WTC11 (cell line): Measurements from ENCODE around the gene ADGRB2.

ENCODE experiments used
- CTCF ChIP-seq: fragments of 200-600 bp; IDR thresholded peaks from 2 replicates; pipeline ENCODE4 v1.8.0; 2022; ENCODE audit warnings: antibody characterized with exemption
- ESRRA ChIP-seq: sonication (generic); formaldehyde crosslinking; IDR thresholded peaks from 2 replicates; pipeline ENCODE4 v1.8.1; 2022; ENCODE audit warnings: mild to moderate bottlenecking, missing genetic modification reagents, borderline replicate concordance
- KAT7 ChIP-seq: sonication (generic); formaldehyde crosslinking; IDR thresholded peaks from 2 replicates; pipeline ENCODE4 v1.8.1; 2023; ENCODE audit warnings: missing genetic modification reagents, mild to moderate bottlenecking, borderline replicate concordance
- MAX ChIP-seq: sonication (generic); formaldehyde crosslinking; IDR thresholded peaks from 2 replicates; pipeline ENCODE4 v1.8.0; 2022; ENCODE audit warnings: mild to moderate bottlenecking, missing genetic modification reagents
- PRRX2 ChIP-seq: fragments of 250-450 bp; sonication (Bioruptor Pico); IDR thresholded peaks from 2 replicates; pipeline ENCODE4 v1.8.0; 2021; ENCODE audit warnings: mild to moderate bottlenecking
- TEAD4 ChIP-seq: sonication (generic); formaldehyde crosslinking; IDR thresholded peaks from 2 replicates; pipeline ENCODE4 v1.8.0; 2022; ENCODE audit warnings: mild to moderate bottlenecking, missing genetic modification reagents
- TF ChIP-seq, protein P1 (sequence below): sonication (generic); formaldehyde crosslinking; conservative IDR thresholded peaks from 2 replicates; pipeline ENCODE4 v1.8.1; 2023; ENCODE audit warnings: mild to moderate bottlenecking, low read depth, missing genetic modification reagents, moderate library complexity

- TF ChIP-seq CTCF (no peak), MAX (CRISPR knock-in tag) (no peak), PRRX2 (no peak), TEAD4 (CRISPR knock-in tag) (no peak), KAT7 (CRISPR knock-in tag) (no peak), ESRRA (CRISPR knock-in tag) (no peak)
- TF ChIP-seq, protein P1, sequence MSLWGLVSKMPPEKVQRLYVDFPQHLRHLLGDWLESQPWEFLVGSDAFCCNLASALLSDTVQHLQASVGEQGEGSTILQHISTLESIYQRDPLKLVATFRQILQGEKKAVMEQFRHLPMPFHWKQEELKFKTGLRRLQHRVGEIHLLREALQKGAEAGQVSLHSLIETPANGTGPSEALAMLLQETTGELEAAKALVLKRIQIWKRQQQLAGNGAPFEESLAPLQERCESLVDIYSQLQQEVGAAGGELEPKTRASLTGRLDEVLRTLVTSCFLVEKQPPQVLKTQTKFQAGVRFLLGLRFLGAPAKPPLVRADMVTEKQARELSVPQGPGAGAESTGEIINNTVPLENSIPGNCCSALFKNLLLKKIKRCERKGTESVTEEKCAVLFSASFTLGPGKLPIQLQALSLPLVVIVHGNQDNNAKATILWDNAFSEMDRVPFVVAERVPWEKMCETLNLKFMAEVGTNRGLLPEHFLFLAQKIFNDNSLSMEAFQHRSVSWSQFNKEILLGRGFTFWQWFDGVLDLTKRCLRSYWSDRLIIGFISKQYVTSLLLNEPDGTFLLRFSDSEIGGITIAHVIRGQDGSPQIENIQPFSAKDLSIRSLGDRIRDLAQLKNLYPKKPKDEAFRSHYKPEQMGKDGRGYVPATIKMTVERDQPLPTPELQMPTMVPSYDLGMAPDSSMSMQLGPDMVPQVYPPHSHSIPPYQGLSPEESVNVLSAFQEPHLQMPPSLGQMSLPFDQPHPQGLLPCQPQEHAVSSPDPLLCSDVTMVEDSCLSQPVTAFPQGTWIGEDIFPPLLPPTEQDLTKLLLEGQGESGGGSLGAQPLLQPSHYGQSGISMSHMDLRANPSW (CRISPR knock-in tag) = no peak
These were observed 14.1 kb downstream of the ADGRB2 start for GRCh38 chr1:31749785-31750735.
